ENCODE data around the gene PRKCE. TPM values are rescaled to one million over a fixed set of nuclear protein-coding genes. Genes with fewer than 3 reads are reported as not detected.
A peak's percentile ranks its signal among the peaks of the same experiment; 100 is the strongest.

PRKCE gene
- total RNA-seq, 1 experiment from 2014 or later = 12.1 TPM

DNA sequence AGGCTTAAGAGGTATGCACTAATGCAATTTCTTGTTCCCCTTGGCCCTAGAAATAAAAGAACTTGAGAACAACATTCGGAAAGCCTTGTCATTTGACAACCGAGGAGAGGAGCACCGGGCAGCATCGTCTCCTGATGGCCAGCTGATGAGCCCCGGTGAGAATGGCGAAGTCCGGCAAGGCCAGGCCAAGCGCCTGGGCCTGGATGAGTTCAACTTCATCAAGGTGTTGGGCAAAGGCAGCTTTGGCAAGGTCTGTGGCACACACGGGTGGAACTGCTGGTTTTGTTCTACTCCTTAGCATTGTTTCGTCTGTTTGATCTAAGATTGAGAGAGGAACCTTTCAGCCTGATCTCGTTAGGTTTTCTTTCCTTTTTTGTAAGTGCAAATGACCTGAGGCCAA is 355.9 kb downstream of the PRKCE start:
- Mint-ChIP-seq H3K4me3 (ENCODE audit: unreplicated experiment) (no peak overlapping the region), H3K36me3 (ENCODE audit: insufficient read depth, unreplicated experiment) (peaks cover 9% of the 10 kb centered on the region), H3K27me3 (ENCODE audit: insufficient read depth, unreplicated experiment) (no peaks in the 10 kb centered on the region), H3K4me1 (ENCODE audit: insufficient read depth, unreplicated experiment) (no peaks in the 10 kb centered on the region), H3K9me3 (ENCODE audit: unreplicated experiment) (no peaks in the 10 kb centered on the region), H3K27ac (ENCODE audit: low read depth, unreplicated experiment) (no peak overlapping the region)
- no TSS peak for BruUV-seq (replicated peaks)
- intact Hi-C loops (cut with micrococcal nuclease) = no loop called here
- TF ChIP-seq, protein P1, sequence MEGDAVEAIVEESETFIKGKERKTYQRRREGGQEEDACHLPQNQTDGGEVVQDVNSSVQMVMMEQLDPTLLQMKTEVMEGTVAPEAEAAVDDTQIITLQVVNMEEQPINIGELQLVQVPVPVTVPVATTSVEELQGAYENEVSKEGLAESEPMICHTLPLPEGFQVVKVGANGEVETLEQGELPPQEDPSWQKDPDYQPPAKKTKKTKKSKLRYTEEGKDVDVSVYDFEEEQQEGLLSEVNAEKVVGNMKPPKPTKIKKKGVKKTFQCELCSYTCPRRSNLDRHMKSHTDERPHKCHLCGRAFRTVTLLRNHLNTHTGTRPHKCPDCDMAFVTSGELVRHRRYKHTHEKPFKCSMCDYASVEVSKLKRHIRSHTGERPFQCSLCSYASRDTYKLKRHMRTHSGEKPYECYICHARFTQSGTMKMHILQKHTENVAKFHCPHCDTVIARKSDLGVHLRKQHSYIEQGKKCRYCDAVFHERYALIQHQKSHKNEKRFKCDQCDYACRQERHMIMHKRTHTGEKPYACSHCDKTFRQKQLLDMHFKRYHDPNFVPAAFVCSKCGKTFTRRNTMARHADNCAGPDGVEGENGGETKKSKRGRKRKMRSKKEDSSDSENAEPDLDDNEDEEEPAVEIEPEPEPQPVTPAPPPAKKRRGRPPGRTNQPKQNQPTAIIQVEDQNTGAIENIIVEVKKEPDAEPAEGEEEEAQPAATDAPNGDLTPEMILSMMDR (IDR thresholded peaks at IDR 0.05; ENCODE audit: unreplicated experiment) = no peak
- DNase-seq (ENCODE audit: unreplicated experiment) = no peak
- ChIA-PET CTCF (interaction anchor here (4.4 kb wide), 1 partner anchor 14 kb away, joined by 19 read pairs; no protein-coding TSS in a partner anchor), POLR2A (interaction anchor here (0.7 to 2.6 kb wide), 2 partner anchors 15 to 360 kb away, joined by 3 to 7 read pairs; no protein-coding TSS in a partner anchor)

DNA sequence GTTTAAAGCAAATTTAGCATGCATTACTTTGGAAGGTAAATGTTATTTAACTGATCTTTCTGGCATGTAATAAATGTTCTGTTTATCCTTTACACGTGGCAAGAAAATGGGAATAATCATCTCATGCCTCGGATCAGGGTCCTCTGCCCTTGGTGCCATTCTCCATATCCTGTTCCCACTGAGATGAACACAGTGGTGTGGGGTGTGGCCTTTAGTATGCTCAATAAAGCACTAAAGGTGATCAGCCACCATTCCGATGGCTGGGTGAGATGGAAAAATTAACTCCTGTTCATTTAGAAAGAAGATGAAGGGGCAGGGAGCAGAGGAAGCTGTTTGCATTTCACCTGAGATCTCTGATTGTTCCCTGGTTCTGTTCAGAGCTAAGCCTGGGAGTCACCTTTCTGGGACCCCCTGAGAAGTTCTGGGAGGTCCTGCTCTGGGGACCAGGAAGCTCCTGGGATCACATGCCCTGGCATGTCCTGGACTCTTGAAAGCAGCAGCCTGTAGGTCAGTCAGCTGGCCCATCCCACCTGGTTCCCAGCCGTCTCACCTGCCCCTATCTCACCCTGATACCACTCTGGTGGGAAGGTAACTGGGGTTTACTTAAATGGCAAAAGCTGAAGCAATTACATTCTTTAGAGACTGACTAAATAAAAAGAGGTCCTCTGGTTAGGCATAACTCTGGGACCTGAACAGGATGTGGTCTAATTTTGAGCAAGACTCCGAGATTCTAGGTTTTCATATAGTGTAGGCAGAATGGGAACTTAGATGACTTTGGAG is 356.8 kb downstream of the PRKCE start:
- H3K27ac Mint-ChIP-seq (ENCODE audit: low read depth, unreplicated experiment) = peak overlapping the region; percentile 24
- no peaks in the 10 kb centered on the region for H3K9me3 Mint-ChIP-seq (ENCODE audit: unreplicated experiment)
- no peaks in the 10 kb centered on the region for H3K27me3 Mint-ChIP-seq (ENCODE audit: insufficient read depth, unreplicated experiment)
- H3K36me3 Mint-ChIP-seq (ENCODE audit: insufficient read depth, unreplicated experiment) = peaks cover 14% of the 10 kb centered on the region
- BruUV-seq (replicated peaks) = no TSS peak
- ChIA-PET CTCF (interaction anchor here (0.5 to 1.5 kb wide), 7 partner anchors 11 to 592 kb away, joined by 3 to 5 read pairs (median 3); no protein-coding TSS in a partner anchor), POLR2A (interaction anchor here (0.7 to 2.6 kb wide), 4 partner anchors 15 to 648 kb away, joined by 3 to 7 read pairs (median 3); no protein-coding TSS in a partner anchor)
- no peak for DNase-seq (ENCODE audit: unreplicated experiment)
- TF ChIP-seq, protein P1 (IDR thresholded peaks at IDR 0.05; ENCODE audit: unreplicated experiment) = no peak
- no peak overlapping the region for H3K4me3 Mint-ChIP-seq (ENCODE audit: unreplicated experiment)
- intact Hi-C loops (cut with micrococcal nuclease) = no loop called here
- H3K4me1 Mint-ChIP-seq (ENCODE audit: insufficient read depth, unreplicated experiment) = no peaks in the 10 kb centered on the region

DNA sequence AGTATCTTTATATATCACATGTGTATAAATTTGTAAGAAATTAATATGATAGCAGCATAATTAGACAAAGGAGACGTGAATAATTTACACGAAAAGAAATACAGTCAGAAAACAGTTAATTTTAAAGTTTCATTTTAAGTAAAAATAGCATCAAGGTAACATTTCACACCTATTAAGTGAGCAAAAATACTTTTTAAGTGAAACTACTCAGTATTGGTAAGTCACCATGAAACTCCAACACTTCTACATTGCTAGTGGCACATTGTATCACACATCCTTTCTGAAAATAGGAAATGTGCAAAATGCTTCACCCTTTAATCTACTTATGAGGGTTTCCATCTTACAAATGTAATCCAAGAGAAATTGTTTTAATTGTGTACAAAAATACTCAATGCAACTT is 357.8 kb downstream of the PRKCE start:
- H3K4me3 Mint-ChIP-seq (ENCODE audit: unreplicated experiment) = no peak overlapping the region
- TF ChIP-seq, protein P1 (IDR thresholded peaks at IDR 0.05; ENCODE audit: unreplicated experiment) = no peak
- BruUV-seq (replicated peaks) = no TSS peak
- no peaks in the 10 kb centered on the region for H3K9me3 Mint-ChIP-seq (ENCODE audit: unreplicated experiment)
- POLR2A ChIA-PET = interaction anchor here (0.7 kb wide), 1 partner anchor 359 kb away, joined by 3 read pairs; no protein-coding TSS in a partner anchor
- no peak for DNase-seq (ENCODE audit: unreplicated experiment)
- H3K27ac Mint-ChIP-seq (ENCODE audit: low read depth, unreplicated experiment) = no peak overlapping the region
- CTCF ChIA-PET = interaction anchor here (0.5 to 1.5 kb wide), 6 partner anchors 10 to 759 kb away, joined by 3 to 5 read pairs (median 4); no protein-coding TSS in a partner anchor
- H3K36me3 Mint-ChIP-seq (ENCODE audit: insufficient read depth, unreplicated experiment) = peaks cover 12% of the 10 kb centered on the region
- intact Hi-C loops (cut with micrococcal nuclease) = no loop called here
- H3K27me3 Mint-ChIP-seq (ENCODE audit: insufficient read depth, unreplicated experiment) = no peaks in the 10 kb centered on the region
- H3K4me1 Mint-ChIP-seq (ENCODE audit: insufficient read depth, unreplicated experiment) = no peaks in the 10 kb centered on the region

DNA sequence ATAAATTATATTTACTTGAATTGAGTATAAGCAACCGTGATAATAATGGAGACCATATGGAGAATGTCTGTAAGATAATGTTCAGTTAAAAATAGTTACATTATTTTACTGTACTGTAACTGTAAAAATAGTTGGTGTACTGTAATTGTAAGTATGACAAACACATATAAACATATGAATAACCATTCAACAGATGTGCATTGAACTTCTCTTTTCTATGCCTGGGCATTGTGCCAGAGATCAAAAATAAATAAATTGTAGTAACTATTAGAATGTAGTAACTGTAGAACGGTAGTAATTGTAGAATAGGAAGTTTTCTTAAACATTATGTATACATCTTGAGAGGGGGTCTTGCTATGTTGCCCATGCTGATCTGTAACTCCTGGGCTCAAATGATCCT is 358.3 kb downstream of the PRKCE start:
- BruUV-seq (replicated peaks) = no TSS peak
- peaks cover 10% of the 10 kb centered on the region for H3K36me3 Mint-ChIP-seq (ENCODE audit: insufficient read depth, unreplicated experiment)
- H3K4me1 Mint-ChIP-seq (ENCODE audit: insufficient read depth, unreplicated experiment) = no peaks in the 10 kb centered on the region
- POLR2A ChIA-PET = no interaction called here
- H3K4me3 Mint-ChIP-seq (ENCODE audit: unreplicated experiment) = no peak overlapping the region
- no peaks in the 10 kb centered on the region for H3K27me3 Mint-ChIP-seq (ENCODE audit: insufficient read depth, unreplicated experiment)
- no peaks in the 10 kb centered on the region for H3K9me3 Mint-ChIP-seq (ENCODE audit: unreplicated experiment)
- CTCF ChIA-PET = interaction anchor here (1.0 to 2.3 kb wide), 8 partner anchors 14 to 497 kb away, joined by 3 to 21 read pairs (median 8); no protein-coding TSS in a partner anchor
- H3K27ac Mint-ChIP-seq (ENCODE audit: low read depth, unreplicated experiment) = no peak overlapping the region
- DNase-seq (ENCODE audit: unreplicated experiment) = no peak
- intact Hi-C loops (cut with micrococcal nuclease) = loop anchor here (5.0 kb wide), 2 partner anchors 53 to 603 kb away; no protein-coding TSS in a partner anchor
- TF ChIP-seq, protein P1 (IDR thresholded peaks at IDR 0.05; ENCODE audit: unreplicated experiment) = no peak

Data from MCF 10A (cell line).